ENCODE data around the gene STX4.

STX4 gene

DNA sequence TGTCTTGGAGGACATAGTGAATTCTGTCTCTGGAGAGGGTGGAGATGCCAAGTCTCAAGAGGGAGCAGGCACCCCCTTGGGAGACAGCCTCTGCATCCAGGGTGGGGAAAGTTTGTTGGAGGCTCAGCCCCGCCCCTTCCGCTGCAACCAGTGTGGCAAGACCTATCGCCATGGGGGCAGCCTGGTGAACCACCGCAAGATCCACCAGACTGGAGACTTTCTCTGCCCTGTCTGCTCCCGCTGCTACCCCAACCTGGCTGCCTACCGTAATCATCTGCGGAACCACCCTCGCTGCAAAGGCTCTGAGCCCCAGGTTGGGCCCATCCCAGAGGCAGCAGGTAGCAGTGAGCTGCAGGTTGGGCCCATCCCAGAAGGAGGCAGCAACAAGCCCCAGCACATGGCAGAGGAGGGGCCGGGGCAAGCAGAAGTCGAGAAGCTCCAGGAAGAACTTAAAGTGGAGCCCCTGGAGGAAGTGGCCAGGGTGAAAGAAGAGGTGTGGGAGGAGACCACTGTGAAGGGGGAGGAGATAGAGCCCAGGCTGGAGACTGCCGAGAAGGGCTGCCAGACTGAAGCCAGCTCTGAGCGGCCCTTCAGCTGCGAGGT lies 46.1 kb downstream of the STX4 start:
- Histone ChIP-seq H3K36me3 (ENCODE audit: low read depth) (peaks cover 53% of the 10 kb centered on the region), H3K9me3 (ENCODE audit: severe bottlenecking) (no peaks in the 10 kb centered on the region), H3K27me3 (ENCODE audit: insufficient read depth, poor library complexity, severe bottlenecking) (no peaks in the 10 kb centered on the region), H3K27ac (ENCODE audit: poor library complexity, severe bottlenecking) (no peak overlapping the region), H3K4me3 (ENCODE audit: severe bottlenecking) (no peak overlapping the region), H3K4me1 (ENCODE audit: insufficient read depth, poor library complexity, severe bottlenecking) (no peaks in the 10 kb centered on the region)
- TF ChIP-seq, protein P1, sequence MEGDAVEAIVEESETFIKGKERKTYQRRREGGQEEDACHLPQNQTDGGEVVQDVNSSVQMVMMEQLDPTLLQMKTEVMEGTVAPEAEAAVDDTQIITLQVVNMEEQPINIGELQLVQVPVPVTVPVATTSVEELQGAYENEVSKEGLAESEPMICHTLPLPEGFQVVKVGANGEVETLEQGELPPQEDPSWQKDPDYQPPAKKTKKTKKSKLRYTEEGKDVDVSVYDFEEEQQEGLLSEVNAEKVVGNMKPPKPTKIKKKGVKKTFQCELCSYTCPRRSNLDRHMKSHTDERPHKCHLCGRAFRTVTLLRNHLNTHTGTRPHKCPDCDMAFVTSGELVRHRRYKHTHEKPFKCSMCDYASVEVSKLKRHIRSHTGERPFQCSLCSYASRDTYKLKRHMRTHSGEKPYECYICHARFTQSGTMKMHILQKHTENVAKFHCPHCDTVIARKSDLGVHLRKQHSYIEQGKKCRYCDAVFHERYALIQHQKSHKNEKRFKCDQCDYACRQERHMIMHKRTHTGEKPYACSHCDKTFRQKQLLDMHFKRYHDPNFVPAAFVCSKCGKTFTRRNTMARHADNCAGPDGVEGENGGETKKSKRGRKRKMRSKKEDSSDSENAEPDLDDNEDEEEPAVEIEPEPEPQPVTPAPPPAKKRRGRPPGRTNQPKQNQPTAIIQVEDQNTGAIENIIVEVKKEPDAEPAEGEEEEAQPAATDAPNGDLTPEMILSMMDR (IDR thresholded peaks at IDR 0.05; ENCODE audit: poor library complexity, severe bottlenecking) = no peak
- DNase-seq (ENCODE audit: low spot score) (peak; percentile 57), ATAC-seq (ENCODE audit: low read depth) (no peak)

DNA sequence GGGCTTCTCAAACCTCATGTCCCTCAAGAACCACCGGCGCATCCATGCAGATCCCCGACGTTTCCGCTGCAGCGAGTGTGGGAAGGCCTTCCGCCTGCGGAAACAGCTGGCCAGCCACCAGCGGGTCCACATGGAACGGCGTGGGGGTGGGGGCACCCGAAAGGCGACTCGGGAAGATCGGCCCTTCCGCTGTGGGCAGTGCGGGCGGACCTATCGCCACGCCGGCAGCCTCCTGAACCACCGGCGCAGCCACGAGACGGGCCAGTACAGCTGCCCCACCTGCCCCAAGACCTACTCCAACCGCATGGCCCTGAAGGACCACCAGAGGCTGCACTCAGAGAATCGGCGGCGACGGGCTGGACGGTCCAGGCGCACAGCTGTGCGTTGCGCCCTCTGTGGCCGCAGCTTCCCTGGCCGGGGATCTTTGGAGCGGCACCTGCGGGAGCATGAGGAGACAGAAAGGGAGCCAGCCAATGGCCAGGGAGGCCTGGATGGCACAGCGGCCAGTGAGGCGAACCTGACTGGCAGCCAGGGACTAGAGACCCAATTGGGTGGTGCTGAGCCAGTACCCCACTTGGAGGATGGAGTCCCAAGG lies 46.8 kb downstream of the STX4 start:
- Histone ChIP-seq H3K4me1 (ENCODE audit: insufficient read depth, poor library complexity, severe bottlenecking) (no peaks in the 10 kb centered on the region), H3K27me3 (ENCODE audit: insufficient read depth, poor library complexity, severe bottlenecking) (no peaks in the 10 kb centered on the region), H3K9me3 (ENCODE audit: severe bottlenecking) (no peaks in the 10 kb centered on the region), H3K4me3 (ENCODE audit: severe bottlenecking) (no peak overlapping the region), H3K36me3 (ENCODE audit: low read depth) (peaks cover 53% of the 10 kb centered on the region), H3K27ac (ENCODE audit: poor library complexity, severe bottlenecking) (no peak overlapping the region)
- TF ChIP-seq, protein P1 (IDR thresholded peaks at IDR 0.05; ENCODE audit: poor library complexity, severe bottlenecking) = no peak
- ATAC-seq (ENCODE audit: low read depth) = no peak
- peak; percentile 65 for DNase-seq (ENCODE audit: low spot score)

DNA sequence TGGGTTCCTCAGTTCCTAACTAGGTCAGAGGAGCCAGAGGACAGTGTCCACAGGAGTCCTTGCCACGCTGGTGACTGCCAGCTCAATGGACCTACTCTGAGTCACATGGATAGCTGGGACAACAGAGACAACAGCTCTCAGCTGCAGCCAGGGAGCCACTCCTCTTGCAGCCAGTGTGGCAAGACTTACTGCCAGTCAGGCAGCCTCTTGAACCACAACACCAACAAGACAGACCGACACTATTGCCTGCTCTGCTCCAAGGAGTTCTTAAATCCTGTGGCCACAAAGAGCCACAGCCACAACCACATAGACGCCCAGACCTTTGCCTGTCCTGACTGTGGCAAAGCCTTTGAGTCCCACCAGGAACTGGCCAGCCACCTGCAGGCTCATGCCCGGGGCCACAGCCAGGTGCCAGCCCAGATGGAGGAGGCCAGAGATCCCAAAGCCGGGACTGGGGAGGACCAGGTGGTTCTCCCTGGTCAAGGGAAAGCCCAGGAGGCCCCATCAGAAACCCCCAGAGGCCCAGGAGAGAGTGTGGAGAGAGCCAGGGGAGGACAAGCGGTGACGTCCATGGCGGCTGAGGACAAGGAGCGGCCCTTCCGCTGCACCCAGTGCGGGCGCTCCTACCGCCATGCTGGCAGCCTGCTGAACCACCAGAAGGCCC lies 47.5 kb downstream of the STX4 start:
- ATAC-seq (ENCODE audit: low read depth) (no peak), DNase-seq (ENCODE audit: low spot score) (peak; percentile 51)
- no peaks in the 10 kb centered on the region for H3K9me3 ChIP-seq (ENCODE audit: severe bottlenecking)
- TF ChIP-seq, protein P1 (IDR thresholded peaks at IDR 0.05; ENCODE audit: poor library complexity, severe bottlenecking) = no peak
- no peak overlapping the region for H3K27ac ChIP-seq (ENCODE audit: poor library complexity, severe bottlenecking)
- peaks cover 53% of the 10 kb centered on the region for H3K36me3 ChIP-seq (ENCODE audit: low read depth)
- H3K4me3 ChIP-seq (ENCODE audit: severe bottlenecking) = no peak overlapping the region
- H3K27me3 ChIP-seq (ENCODE audit: insufficient read depth, poor library complexity, severe bottlenecking) = no peaks in the 10 kb centered on the region
- no peaks in the 10 kb centered on the region for H3K4me1 ChIP-seq (ENCODE audit: insufficient read depth, poor library complexity, severe bottlenecking)

DNA sequence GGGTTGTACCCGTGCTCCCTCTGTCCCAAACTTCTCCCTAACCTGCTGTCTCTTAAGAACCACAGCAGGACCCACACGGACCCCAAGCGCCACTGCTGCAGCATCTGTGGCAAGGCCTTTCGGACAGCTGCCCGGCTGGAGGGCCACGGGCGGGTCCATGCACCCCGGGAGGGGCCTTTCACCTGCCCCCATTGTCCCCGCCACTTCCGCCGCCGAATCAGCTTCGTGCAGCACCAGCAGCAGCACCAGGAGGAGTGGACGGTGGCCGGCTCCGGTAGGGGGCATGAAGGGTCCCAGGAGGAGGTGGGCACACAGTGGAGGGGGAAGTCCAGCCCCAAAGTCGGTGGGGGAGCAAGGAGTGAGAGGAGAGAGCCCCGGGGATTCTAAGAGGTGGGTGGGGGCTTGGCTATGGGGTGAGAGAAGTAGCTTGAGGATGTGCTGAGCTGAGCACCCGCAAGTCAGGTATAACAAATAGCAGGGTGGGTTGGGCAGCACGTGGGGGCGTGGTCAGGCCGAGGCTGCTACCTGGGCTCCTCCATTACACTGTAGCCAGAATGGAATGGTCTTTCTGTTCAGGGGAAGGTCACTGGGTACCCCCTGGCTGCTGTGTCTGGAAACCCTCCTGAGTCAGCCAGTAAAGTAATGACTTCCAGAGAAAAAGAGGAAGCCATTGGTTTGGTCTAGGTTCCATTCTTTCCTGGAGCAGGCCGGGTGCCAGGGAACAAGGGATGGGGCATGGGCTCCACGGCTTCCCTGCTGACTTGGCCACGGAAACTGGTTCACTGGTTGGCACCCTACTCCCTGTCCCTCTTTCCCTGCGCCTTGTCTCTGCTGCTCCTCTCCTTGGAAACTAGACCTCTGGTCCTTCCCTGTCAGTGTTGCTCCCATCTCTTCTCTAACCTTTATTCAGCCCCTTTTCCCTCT lies 48.3 kb downstream of the STX4 start:
- Histone ChIP-seq H3K4me1 (ENCODE audit: insufficient read depth, poor library complexity, severe bottlenecking) (no peaks in the 10 kb centered on the region), H3K9me3 (ENCODE audit: severe bottlenecking) (no peaks in the 10 kb centered on the region), H3K4me3 (ENCODE audit: severe bottlenecking) (no peak overlapping the region), H3K27me3 (ENCODE audit: insufficient read depth, poor library complexity, severe bottlenecking) (no peaks in the 10 kb centered on the region), H3K27ac (ENCODE audit: poor library complexity, severe bottlenecking) (peak overlapping the region; percentile 4), H3K36me3 (ENCODE audit: low read depth) (peaks cover 53% of the 10 kb centered on the region)
- TF ChIP-seq, protein P1 (IDR thresholded peaks at IDR 0.05; ENCODE audit: poor library complexity, severe bottlenecking) = no peak
- DNase-seq (ENCODE audit: low spot score) = peak; percentile 62
- ATAC-seq (ENCODE audit: low read depth) = no peak

Measured in RWPE2 (cell line).